ENCODE results near the gene TMCC1.

Gene TMCC1

GRCh38 chr3:129718201-129718600, 175.3 kb downstream of the TMCC1 start:
- in situ Hi-C loops (cut with MboI; ENCODE audit: low pct_unique_long_range_greater_than_20kb, low sequenced_read_pairs, unreplicated experiment): no loop called here
- DNase-seq (ENCODE audit: low spot score): no peak
- no peak for TF ChIP-seq CTCF (IDR thresholded peaks at IDR 0.05; ENCODE audit: extremely low read depth, insufficient read depth, missing control alignments)

- in situ Hi-C loops (cut with MboI; ENCODE audit: low pct_unique_long_range_greater_than_20kb, low sequenced_read_pairs, unreplicated experiment): no loop called here
- no peak for TF ChIP-seq CTCF (IDR thresholded peaks at IDR 0.05; ENCODE audit: extremely low read depth, insufficient read depth, missing control alignments)
- DNase-seq (ENCODE audit: low spot score): no peak
Observed at GRCh38 chr3:129715854-129716253, 177.7 kb downstream of the TMCC1 start.

GRCh38 chr3:129708328-129708861, 185.1 kb downstream of the TMCC1 start:
- in situ Hi-C loops (cut with MboI; ENCODE audit: low pct_unique_long_range_greater_than_20kb, low sequenced_read_pairs, unreplicated experiment): no loop called here
- DNase-seq (ENCODE audit: low spot score): no peak
- no peak for TF ChIP-seq CTCF (IDR thresholded peaks at IDR 0.05; ENCODE audit: extremely low read depth, insufficient read depth, missing control alignments)

GRCh38 chr3:129705274-129705673, 188.2 kb downstream of the TMCC1 start:
- in situ Hi-C loops (cut with MboI; ENCODE audit: low pct_unique_long_range_greater_than_20kb, low sequenced_read_pairs, unreplicated experiment): no loop called here
- no peak for TF ChIP-seq CTCF (IDR thresholded peaks at IDR 0.05; ENCODE audit: extremely low read depth, insufficient read depth, missing control alignments)
- no peak for DNase-seq (ENCODE audit: low spot score)

GRCh38 chr3:129703913-129704312, 189.6 kb downstream of the TMCC1 start:
- in situ Hi-C loops (cut with MboI; ENCODE audit: low pct_unique_long_range_greater_than_20kb, low sequenced_read_pairs, unreplicated experiment): no loop called here
- no peak for TF ChIP-seq CTCF (IDR thresholded peaks at IDR 0.05; ENCODE audit: extremely low read depth, insufficient read depth, missing control alignments)
- no peak for DNase-seq (ENCODE audit: low spot score)

GRCh38 chr3:129702934-129703712, 190.4 kb downstream of the TMCC1 start:
- TF ChIP-seq CTCF (IDR thresholded peaks at IDR 0.05; ENCODE audit: extremely low read depth, insufficient read depth, missing control alignments): no peak
- in situ Hi-C loops (cut with MboI; ENCODE audit: low pct_unique_long_range_greater_than_20kb, low sequenced_read_pairs, unreplicated experiment): no loop called here
- no peak for DNase-seq (ENCODE audit: low spot score)
